Fibroblast of lung (primary cell): ENCODE measurements around the gene ABCA7. TPM values are rescaled to one million over a fixed set of nuclear protein-coding genes. Genes with fewer than 3 reads are reported as not detected.

Experiments
- DNase-seq, 2 donors: peaks; one replicate each; pipeline versions ENCODE4 v3.0.0 to v3.0.0-alpha.2; 2010; ENCODE audit warnings: low read depth in 2 of 2
- H2AFZ ChIP-seq: 2 replicates; pipeline ENCODE4 v1.5.1; 2012; ENCODE audit warnings: low read length, control low read depth, inconsistent platforms
- H3K27ac ChIP-seq: 2 replicates; pipeline ENCODE4 v1.5.1; 2011; ENCODE audit warnings: low read length, control low read depth; ENCODE audit not compliant: insufficient read depth
- H3K27me3 ChIP-seq: 2 replicates; pipeline ENCODE4 v1.5.1; 2011; ENCODE audit warnings: mild to moderate bottlenecking, low read length; ENCODE audit not compliant: control insufficient read depth, insufficient read depth
- H3K36me3 ChIP-seq: 2 replicates; pipeline ENCODE4 v1.5.1; 2011; ENCODE audit warnings: low read length; ENCODE audit not compliant: control insufficient read depth, insufficient read depth
- H3K4me1 ChIP-seq: 2 replicates; pipeline ENCODE4 v1.5.1; 2011; ENCODE audit warnings: low read length; ENCODE audit not compliant: control insufficient read depth, insufficient read depth; ENCODE audit errors: extremely low read depth
- H3K4me2 ChIP-seq: 2 replicates; pipeline ENCODE4 v1.5.1; 2011; ENCODE audit warnings: low read length, control low read depth; ENCODE audit not compliant: insufficient read depth; ENCODE audit errors: extremely low read depth
- H3K4me3 ChIP-seq, 4 experiments: fragments of 200-600 bp in 1 of 4; sonication (generic) in 1 of 4; replicated peaks in 1 of 4; 2 replicates each; pipeline ENCODE4 v1.5.1; 2011 to 2016; ENCODE audit warnings: low read length in 4 of 4, low read depth in 3 of 4, mild to moderate bottlenecking in 3 of 4, control low read depth in 2 of 4, inconsistent platforms in 1 of 4, mixed read lengths in 1 of 4; ENCODE audit not compliant: insufficient read depth in 1 of 4; ENCODE audit errors: control extremely low read depth in 1 of 4
- H3K79me2 ChIP-seq: 2 replicates; pipeline ENCODE4 v1.5.1; 2012; ENCODE audit warnings: mild to moderate bottlenecking, low read length, inconsistent platforms; ENCODE audit not compliant: control insufficient read depth, insufficient read depth
- H3K9ac ChIP-seq: 2 replicates; pipeline ENCODE4 v1.5.1; 2011; ENCODE audit warnings: mild to moderate bottlenecking, low read length, control low read depth; ENCODE audit not compliant: insufficient read depth
- H3K9me3 ChIP-seq: 2 replicates; pipeline ENCODE4 v1.5.1; 2012; ENCODE audit warnings: low read depth, low read length; ENCODE audit not compliant: control insufficient read depth, insufficient read depth
- H4K20me1 ChIP-seq: 2 replicates; pipeline ENCODE4 v1.5.1; 2011; ENCODE audit warnings: low read length; ENCODE audit not compliant: control insufficient read depth, insufficient read depth; ENCODE audit errors: extremely low read depth
- CTCF ChIP-seq, 2 donors: IDR thresholded peaks in 1 of 2; conservative IDR thresholded peaks in 1 of 2; 1 replicate in 1 of 2; 2 replicates in 1 of 2; pipeline ENCODE4 v1.5.1; 2011 to 2012; ENCODE audit warnings: low read length in 2 of 2, control low read depth in 1 of 2, inconsistent platforms in 1 of 2, low read depth in 1 of 2, mild to moderate bottlenecking in 1 of 2
- EZH2 ChIP-seq: IDR thresholded peaks from 2 replicates; pipeline ENCODE4 v1.5.1; 2012; ENCODE audit warnings: low read length, control low read depth, mild to moderate bottlenecking; ENCODE audit errors: missing control alignments
- polyA plus RNA-seq, 2 donors: library from polyadenylated mRNA; depleted of rRNA in 1 of 2; stranded (reverse) in 1 of 2; unstranded in 1 of 2; fragments of >200 nt; gene quantifications; 2 replicates each; pipeline ENCODE4 v1.2.1, GENCODE V29; 2011 to 2012; ENCODE audit warnings: missing spikeins in 1 of 2
- total RNA-seq: library from RNA; depleted of rRNA; stranded (reverse); fragments of >200 nt; gene quantifications from 2 replicates; pipeline ENCODE4 v1.2.1, GENCODE V29; 2014

ABCA7 gene
- total and polyA plus RNA-seq, 2 donors (not counting 1 experiment from before 2014, with no cell fraction given): 2.2 to 9.7 TPM

GRCh38 chr19:1061987-1062386, 22.1 kb downstream of the ABCA7 start:
- Histone ChIP-seq H2AFZ (no peak overlapping the region), H3K9ac (no peak overlapping the region), H3K27me3 (no peaks in the 10 kb centered on the region), H3K27ac (no peak overlapping the region), H3K4me2 (no peak overlapping the region), H3K9me3 (peaks cover 3% of the 10 kb centered on the region), H4K20me1 (no peaks in the 10 kb centered on the region), H3K4me1 (no peaks in the 10 kb centered on the region), H3K4me3 (no peak overlapping the region), H3K36me3 (no peaks in the 10 kb centered on the region), H3K79me2 (no peaks in the 10 kb centered on the region)
- no peak for TF ChIP-seq EZH2
- no peak for TF ChIP-seq CTCF (conservative IDR thresholded peaks at IDR 0.05 in 1 of 2, IDR thresholded peaks at IDR 0.05 in 1 of 2; ENCODE audit: low read depth in 1 of 2, low read length in 2 of 2)
- no peak for DNase-seq

- Histone ChIP-seq H3K9me3 (no peaks in the 10 kb centered on the region), H3K4me2 (no peak overlapping the region), H3K4me1 (no peaks in the 10 kb centered on the region), H3K79me2 (no peaks in the 10 kb centered on the region), H3K27me3 (no peaks in the 10 kb centered on the region), H3K4me3 (no peak overlapping the region), H2AFZ (no peak overlapping the region), H4K20me1 (no peaks in the 10 kb centered on the region), H3K36me3 (no peaks in the 10 kb centered on the region), H3K27ac (no peak overlapping the region), H3K9ac (no peak overlapping the region)
- DNase-seq: no peak
- no peak for TF ChIP-seq EZH2
- TF ChIP-seq CTCF (conservative IDR thresholded peaks at IDR 0.05 in 1 of 2, IDR thresholded peaks at IDR 0.05 in 1 of 2; ENCODE audit: low read depth in 1 of 2, low read length in 2 of 2): no peak
Observed at GRCh38 chr19:1062387-1063029, 22.6 kb downstream of the ABCA7 start.

DNA sequence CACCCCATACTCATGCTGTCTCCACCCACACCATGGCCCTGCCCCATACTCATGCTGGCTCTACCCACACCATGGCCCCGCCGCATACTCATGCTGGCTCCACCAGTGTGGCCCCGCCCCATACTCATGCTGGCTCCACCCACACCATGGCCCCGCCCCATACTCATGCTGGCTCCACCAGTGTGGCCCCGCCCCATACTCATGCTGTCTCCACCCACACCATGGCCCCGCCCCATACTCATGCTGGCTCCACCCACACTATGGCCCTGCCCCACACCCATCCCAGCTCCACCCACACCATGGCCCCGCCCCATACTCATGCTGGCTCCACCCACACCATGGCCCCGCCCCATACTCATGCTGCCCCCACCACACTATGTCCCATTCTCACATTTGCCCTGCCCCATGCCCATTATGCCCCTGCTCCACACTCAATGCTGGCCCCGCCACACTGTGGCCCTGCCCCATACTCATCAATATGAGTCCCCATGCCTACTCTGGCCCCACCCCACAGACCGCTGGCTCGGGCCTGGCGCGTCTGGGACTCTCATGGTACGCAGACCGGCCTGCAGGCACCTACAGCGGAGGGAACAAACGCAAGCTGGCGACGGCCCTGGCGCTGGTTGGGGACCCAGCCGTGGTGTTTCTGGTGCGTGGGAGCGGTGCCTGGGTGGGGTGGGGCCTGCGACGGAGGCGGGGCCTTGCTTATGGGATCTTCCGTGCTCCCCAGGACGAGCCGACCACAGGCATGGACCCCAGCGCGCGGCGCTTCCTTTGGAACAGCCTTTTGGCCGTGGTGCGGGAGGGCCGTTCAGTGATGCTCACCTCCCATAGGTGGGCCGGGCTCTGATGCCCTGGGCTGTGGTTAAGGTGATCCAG, 23.4 kb downstream of the ABCA7 start:
- Histone ChIP-seq H3K4me2 (no peak overlapping the region), H3K36me3 (no peaks in the 10 kb centered on the region), H3K4me1 (no peaks in the 10 kb centered on the region), H3K4me3 (no peak overlapping the region), H3K9ac (no peak overlapping the region), H3K79me2 (no peaks in the 10 kb centered on the region), H3K27ac (no peak overlapping the region), H3K27me3 (peaks cover 2% of the 10 kb centered on the region), H3K9me3 (no peaks in the 10 kb centered on the region), H4K20me1 (no peaks in the 10 kb centered on the region), H2AFZ (no peak overlapping the region)
- TF ChIP-seq EZH2 (no peak), CTCF (conservative IDR thresholded peaks at IDR 0.05 in 1 of 2, IDR thresholded peaks at IDR 0.05 in 1 of 2; ENCODE audit: low read depth in 1 of 2, low read length in 2 of 2) (no peak)
- no peak for DNase-seq
